Nucleus accumbens (tissue), 56 donors: ENCODE results near the gene AK3.

Experiments
- DNase-seq, 56 donors: peaks; one replicate each; lab custom pipeline; 2025; lab: John Stamatoyannopoulos, UW

Gene AK3

DNA sequence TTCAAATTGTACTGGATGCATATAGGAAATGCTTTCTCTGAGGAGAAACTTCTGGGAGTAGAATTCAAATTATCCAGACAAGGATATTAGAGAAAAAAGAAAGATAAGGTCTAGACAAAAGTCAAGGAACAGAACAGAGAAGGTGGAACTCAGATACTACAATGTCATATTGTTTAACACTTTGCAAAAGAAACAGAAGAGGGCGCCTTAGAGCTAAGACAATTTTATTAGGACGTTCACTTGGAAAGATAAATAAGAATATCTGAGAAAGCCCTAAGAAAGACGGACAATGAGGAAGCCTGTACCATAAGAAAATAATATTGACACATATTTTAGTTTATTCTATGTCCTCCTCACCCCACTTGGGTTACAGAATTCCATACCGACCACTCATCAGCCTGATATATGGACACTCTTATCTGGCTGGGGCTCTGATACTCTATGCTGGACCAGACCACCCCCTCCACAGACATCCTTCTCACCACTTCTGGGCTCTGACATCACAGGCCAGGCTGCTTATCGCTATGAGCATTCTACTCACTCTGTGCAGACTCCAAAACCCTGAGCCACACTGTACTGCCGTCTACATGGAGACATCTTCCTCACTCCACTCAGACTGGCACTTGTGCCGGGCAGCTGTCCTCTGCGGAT, 9.1 kb upstream of the AK3 start:
- DNase-seq, result no peak

DNA sequence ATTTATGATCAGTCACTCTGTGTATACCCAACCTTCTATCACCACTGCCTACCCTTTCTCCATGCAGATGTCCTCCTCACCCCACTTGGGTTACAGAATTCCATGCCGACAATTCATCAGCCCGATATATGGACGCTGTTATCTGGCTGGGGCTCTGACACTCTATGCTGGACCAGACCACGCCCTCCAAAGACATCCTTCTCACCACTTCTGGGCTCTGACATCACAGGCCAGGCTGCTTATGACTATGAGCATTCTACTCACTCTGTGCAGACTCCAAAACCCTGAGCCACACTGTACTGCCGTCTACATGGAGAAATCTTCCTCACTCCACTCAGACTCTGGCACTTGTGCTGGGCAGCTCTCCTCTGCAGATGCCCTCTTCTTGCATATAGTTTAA, 7.6 kb upstream of the AK3 start:
- no peak for DNase-seq

DNA sequence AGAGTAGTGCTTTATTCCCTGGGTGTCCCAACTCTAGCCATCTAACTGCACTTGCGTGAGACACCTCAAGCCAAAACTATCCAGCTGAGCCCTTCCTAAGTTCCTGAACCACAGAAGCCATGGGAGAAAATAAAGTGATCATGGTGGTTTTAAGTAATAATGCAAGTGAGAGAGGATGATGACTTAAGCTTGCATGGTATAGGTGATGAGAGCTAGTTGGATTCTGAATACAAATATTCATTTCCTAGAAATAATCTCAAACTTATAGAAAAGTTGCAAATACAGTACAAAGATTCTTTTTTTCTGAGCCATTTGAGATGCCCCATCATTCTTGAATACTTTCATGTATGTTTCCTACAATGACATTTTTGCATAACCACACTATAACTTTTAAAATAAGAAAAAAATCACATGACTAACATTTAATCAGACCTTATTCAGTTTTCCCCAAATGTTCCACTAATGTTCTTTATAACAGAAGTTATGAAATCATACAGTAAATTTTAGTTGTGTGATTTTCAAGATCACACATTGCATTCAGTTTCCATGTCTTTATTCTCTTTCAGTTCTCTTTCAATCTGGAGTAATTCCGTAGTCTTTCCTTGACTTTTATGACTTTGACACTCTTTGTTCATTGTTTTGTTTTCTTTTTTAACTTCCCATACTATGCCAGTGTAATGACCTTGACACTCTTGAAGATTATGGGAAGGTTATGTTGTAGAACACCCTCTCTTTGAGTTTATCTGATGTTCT, 5.5 kb upstream of the AK3 start:
- no peak for DNase-seq

- peak in 1 of 56 donors; percentile 13 for DNase-seq
Measured at GRCh38 chr9:4743131-4743875, 2.3 kb upstream of the AK3 start.

- DNase-seq, result no peak
Measured at GRCh38 chr9:4742246-4742645, 1.2 kb upstream of the AK3 start.

- DNase-seq, result peak in 43 of 56 donors; percentile 8 to 72 (median 41)
Measured at GRCh38 chr9:4741365-4742089, 525 bp upstream of the AK3 start.

- no peak for DNase-seq
Measured at GRCh38 chr9:4740388-4740637, 689 bp downstream of the AK3 start.

DNA sequence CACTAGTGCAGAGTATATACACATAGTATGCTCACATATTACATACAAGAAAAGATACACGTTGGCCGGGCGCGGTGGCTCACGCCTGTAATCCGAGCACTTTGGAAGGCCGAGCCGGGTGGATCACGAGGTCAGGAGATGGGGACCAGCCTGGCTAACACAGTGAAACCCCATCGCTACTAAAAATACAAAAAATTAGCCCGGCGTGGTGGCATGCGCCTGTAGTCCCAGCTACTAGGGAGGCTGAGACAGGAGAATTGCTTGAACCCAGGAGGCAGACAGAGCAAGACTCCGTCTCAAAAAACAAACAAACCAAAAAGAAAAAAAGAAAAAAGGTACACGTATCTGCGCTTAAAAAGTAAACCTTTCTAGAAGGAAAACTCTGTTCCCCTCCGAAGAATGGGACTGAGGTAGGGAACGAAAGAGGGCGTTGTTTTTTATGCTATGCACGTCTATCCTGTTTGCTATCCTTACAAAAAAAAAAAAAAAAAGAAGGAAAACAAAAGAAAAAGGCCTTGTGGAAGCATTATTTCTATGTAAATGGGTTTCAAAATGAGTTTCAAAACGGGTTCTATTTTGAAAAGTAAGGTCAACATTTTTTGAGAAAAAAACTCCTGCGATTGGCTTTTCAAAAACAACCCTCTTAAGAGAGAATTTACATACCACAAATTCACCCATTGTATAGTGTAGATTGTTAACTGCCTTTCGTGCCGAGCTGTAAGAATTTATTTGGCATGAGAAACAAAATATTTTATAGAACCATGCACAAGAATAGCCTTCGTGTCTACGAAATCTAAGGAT, 1.2 kb downstream of the AK3 start:
- DNase-seq, result no peak

- no peak for DNase-seq
Measured at GRCh38 chr9:4738866-4739586, 2.0 kb downstream of the AK3 start.

GRCh38 chr9:4734150-4734549, 6.9 kb downstream of the AK3 start:
- DNase-seq, result no peak

DNA sequence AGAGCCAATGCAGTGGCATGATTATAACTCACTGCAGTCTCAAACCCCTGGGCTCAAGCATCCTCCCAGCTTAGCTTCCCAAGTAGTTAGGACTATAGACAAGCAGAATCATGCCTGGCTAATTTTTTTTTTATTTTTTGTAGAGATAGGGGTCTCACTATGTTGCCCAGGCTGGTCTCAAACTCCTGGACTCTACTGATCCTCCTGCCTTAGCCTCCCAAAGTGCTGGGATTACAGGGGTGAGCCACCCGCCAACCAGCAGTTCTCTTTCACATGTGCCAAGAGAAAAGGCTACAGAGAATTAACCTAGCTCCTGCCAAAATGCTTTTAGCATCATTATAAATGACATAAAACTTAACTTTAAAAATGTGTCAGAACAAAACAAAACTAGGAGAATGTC, 8.1 kb downstream of the AK3 start:
- DNase-seq, result no peak

DNA sequence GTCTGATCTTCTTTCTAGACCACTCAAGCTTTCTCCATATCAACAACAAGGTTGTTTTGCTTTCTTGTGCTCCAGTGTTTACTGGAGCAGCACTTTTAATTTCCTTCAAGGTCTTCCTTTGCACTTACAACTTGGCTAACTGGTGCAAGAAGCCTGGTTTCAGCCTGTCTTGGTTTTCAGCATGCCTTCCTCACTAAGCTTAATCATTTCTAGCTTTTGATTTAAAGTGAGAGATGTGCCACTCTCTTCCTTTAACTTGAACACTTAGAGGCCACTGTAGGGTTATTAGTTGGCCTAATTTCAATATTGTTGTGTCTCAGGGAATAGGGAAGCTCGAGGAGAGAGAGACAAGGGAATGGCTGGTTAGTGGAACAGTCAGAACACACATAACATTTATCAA, 13.4 kb downstream of the AK3 start:
- DNase-seq, result no peak

- no peak for DNase-seq
Measured at GRCh38 chr9:4725706-4726442, 15.1 kb downstream of the AK3 start.

DNA sequence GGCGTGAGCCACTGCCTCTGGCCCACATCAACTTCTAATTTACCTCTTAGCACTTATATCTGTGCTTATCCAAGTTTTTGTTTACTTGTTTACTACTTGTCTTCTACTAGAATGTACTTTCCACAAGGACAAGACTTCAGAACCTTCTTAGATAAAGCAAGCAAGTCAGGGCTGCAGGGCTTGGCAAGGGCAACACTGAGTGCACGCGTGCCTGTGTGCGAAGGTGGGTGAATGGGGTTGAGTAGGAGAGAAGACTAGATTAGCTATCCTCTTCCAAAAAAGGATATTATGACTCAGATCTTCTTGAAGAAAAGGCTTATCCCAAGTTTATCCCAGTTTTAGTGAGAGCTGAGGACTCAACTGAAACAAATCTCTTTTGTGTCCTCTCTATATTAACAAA, 19.3 kb downstream of the AK3 start:
- peak in 1 of 56 donors; percentile 13 for DNase-seq

GRCh38 chr9:4718911-4719310, 22.1 kb downstream of the AK3 start:
- DNase-seq, result no peak

DNA sequence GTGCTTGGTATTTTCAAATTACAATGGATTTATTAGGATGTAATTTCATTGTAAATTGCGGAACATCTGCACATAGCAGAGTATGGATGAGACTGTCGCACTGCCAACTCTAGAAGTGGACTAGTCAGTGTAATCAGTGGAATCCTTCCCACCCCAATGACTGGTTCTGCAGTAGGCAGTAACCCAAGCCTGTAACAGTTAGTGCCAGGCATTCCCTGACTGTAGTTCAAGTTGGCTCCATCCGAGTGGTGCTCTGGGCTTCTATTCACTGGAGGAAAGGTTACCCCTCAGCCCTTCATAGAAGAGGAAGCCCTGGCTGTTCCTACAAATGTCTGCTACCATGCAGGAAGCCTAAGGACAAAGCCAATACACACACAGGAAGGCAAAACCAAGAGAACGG, 23.2 kb downstream of the AK3 start:
- peak in 6 of 56 donors; percentile 2 to 17 (median 4) for DNase-seq

- DNase-seq, result no peak
Measured at GRCh38 chr9:4716163-4716562, 24.8 kb downstream of the AK3 start.

DNA sequence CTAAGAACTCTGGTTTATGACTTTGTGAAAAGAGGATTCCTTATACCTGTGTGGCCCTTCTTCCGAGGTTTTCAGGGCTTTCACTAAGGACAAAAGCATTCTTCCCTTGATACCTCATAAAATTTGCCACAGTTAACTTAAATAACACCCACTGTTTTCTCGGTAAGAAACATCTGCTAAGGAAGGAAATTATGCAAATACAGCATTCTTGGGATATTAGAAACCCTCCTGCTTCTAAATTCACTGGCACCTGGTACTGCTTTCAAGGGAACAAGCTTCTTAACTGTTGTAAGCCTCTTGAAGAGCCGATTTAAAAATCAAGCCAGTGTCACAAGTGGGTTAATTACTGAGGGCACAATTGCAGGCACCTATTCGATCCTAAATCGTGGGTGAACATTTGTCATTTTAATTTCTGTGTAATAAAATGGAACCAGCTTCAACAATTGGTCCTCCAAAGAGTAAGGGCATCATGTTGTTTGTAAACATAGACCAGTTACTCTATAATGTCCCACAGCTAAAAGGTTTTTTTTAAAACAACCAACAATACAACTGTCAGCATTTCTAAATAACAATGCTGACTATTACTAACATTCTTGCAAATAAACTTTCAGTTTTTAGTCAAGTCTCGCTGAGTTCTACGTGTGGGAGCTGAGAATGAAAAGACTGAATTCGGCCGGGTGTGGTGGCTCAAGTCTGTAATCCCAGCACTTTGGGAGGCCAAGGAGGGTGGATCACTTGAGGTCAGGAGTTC, 26.6 kb downstream of the AK3 start:
- DNase-seq, result no peak
